HepG2 (cell line): ENCODE results near the gene SOX4. TPM values are rescaled to one million over a fixed set of nuclear protein-coding genes. Genes with fewer than 3 reads are reported as not detected.

ENCODE experiments used
- ARNT ChIP-seq: fragments of 450-650 bp; IDR thresholded peaks from 2 replicates; pipeline ENCODE4 v1.6.1; 2017
- CENPT ChIP-seq: sonication (generic); formaldehyde crosslinking; IDR thresholded peaks from 2 replicates; pipeline ENCODE4 v1.8.0; 2022; ENCODE audit warnings: low read depth, mild to moderate bottlenecking, moderate library complexity, missing genetic modification reagents
- DMAP1 ChIP-seq: IDR thresholded peaks from 2 replicates; pipeline ENCODE4 v1.6.1; 2016
- KDM2A ChIP-seq: sonication (generic); formaldehyde crosslinking; IDR thresholded peaks from 2 replicates; pipeline ENCODE4 v1.4.0; 2020; ENCODE audit warnings: low read depth, missing genetic modification reagents, borderline replicate concordance
- KDM3A ChIP-seq: IDR thresholded peaks from 2 replicates; pipeline ENCODE4 v1.6.1; 2018; ENCODE audit warnings: low read depth, missing compliant biosample characterization
- MYC ChIP-seq: sonication (generic); formaldehyde crosslinking; IDR thresholded peaks from 2 replicates; pipeline ENCODE4 v1.9.0; 2021; ENCODE audit warnings: missing genetic modification reagents, borderline replicate concordance
- NCOA1 ChIP-seq: sonication (generic); formaldehyde crosslinking; IDR thresholded peaks from 2 replicates; pipeline ENCODE4 v1.9.0; 2021; ENCODE audit warnings: missing genetic modification reagents
- PITX1 ChIP-seq: sonication (generic); formaldehyde crosslinking; IDR thresholded peaks from 2 replicates; pipeline ENCODE4 v1.5.1; 2020; ENCODE audit warnings: mild to moderate bottlenecking, missing genetic modification reagents
- POLR2G ChIP-seq: fragments of 200-400 bp; formaldehyde crosslinking; IDR thresholded peaks from 2 replicates; pipeline ENCODE4 v1.6.1; 2018; ENCODE audit warnings: mild to moderate bottlenecking, low read depth, low read length, moderate library complexity
- SNAI1 ChIP-seq: sonication (generic); formaldehyde crosslinking; IDR thresholded peaks from 2 replicates; pipeline ENCODE4 v1.5.0; 2020; ENCODE audit warnings: mild to moderate bottlenecking, missing genetic modification reagents, borderline replicate concordance
- SRSF1 ChIP-seq: fragments of 200-400 bp; formaldehyde crosslinking; optimal IDR thresholded peaks from 2 replicates; pipeline ENCODE3; 2017; ENCODE audit warnings: mild to moderate bottlenecking, low read depth, low read length, moderate library complexity
- TAF1 ChIP-seq: sonication (generic); formaldehyde crosslinking; IDR thresholded peaks from 2 replicates; pipeline ENCODE4 v1.4.0; 2020; ENCODE audit warnings: missing genetic modification reagents
- TBX3 ChIP-seq: fragments of 450-650 bp; IDR thresholded peaks from 2 replicates; pipeline ENCODE4 v1.6.1; 2017; ENCODE audit warnings: antibody characterized with exemption, mild to moderate bottlenecking, inconsistent platforms, borderline replicate concordance
- TOE1 ChIP-seq: sonication (generic); formaldehyde crosslinking; IDR thresholded peaks from 2 replicates; pipeline ENCODE4 v1.4.0; 2020; ENCODE audit warnings: mild to moderate bottlenecking, missing genetic modification reagents
- XBP1 ChIP-seq: sonication (generic); formaldehyde crosslinking; IDR thresholded peaks from 2 replicates; pipeline ENCODE4 v1.5.0; 2020; ENCODE audit warnings: missing genetic modification reagents
- ZNF441 ChIP-seq: sonication (generic); formaldehyde crosslinking; IDR thresholded peaks from 2 replicates; pipeline ENCODE4 v1.7.0; 2021; ENCODE audit warnings: missing genetic modification reagents, borderline replicate concordance
- ZNF496 ChIP-seq: sonication (generic); formaldehyde crosslinking; IDR thresholded peaks from 2 replicates; pipeline ENCODE4 v1.8.1; 2023; ENCODE audit warnings: mild to moderate bottlenecking, moderate library complexity, missing genetic modification reagents; ENCODE audit not compliant: insufficient replicate concordance
- ZNF501 ChIP-seq: sonication (generic); formaldehyde crosslinking; IDR thresholded peaks from 2 replicates; pipeline ENCODE4 v1.5.1; 2020; ENCODE audit warnings: mild to moderate bottlenecking, moderate library complexity, missing genetic modification reagents
- ZNF530 ChIP-seq: sonication (generic); formaldehyde crosslinking; IDR thresholded peaks from 2 replicates; pipeline ENCODE4 v1.5.0; 2020; ENCODE audit warnings: low read depth, mild to moderate bottlenecking, missing genetic modification reagents
- ZNF569 ChIP-seq: sonication (generic); formaldehyde crosslinking; IDR thresholded peaks from 2 replicates; pipeline ENCODE4 v1.5.0; 2020; ENCODE audit warnings: mild to moderate bottlenecking, missing genetic modification reagents, moderate library complexity, borderline replicate concordance
- ZNF775 ChIP-seq: sonication (generic); formaldehyde crosslinking; IDR thresholded peaks from 2 replicates; pipeline ENCODE4 v1.4.0; 2020; ENCODE audit warnings: missing genetic modification reagents, mild to moderate bottlenecking, moderate library complexity, borderline replicate concordance
- polyA plus RNA-seq, 8 experiments: library from polyadenylated mRNA; depleted of rRNA in 3 of 8; stranded (reverse) in 7 of 8; unstranded in 1 of 8; fragments of >200 nt; fragmentation: Illumina TruSeq in 4 of 8; extraction: Trizol in 4 of 8; gene quantifications; 2 replicates each; pipeline versions ENCODE4 v1.2.1 to v1.2.3, GENCODE V29; 2011 to 2016; ENCODE audit warnings: low read depth in 4 of 8, missing spikeins in 1 of 8, mixed read lengths in 1 of 8; ENCODE audit not compliant: insufficient read depth in 1 of 8
- total RNA-seq, 5 experiments: library from RNA; depleted of rRNA; stranded (reverse); fragments of >200 nt; fragmentation: Illumina TruSeq; extraction: Trizol; gene quantifications; 2 replicates each; pipeline ENCODE4 v1.2.3, GENCODE V29; 2016; ENCODE audit warnings: low read depth in 1 of 5
- TF ChIP-seq, protein P1 (sequence below): sonication (generic); formaldehyde crosslinking; IDR thresholded peaks from one replicate; pipeline ENCODE4 v1.5.1; 2020; ENCODE audit warnings: mild to moderate bottlenecking, missing genetic modification reagents; ENCODE audit errors: not compliant biosample characterization
- TF ChIP-seq, protein P2 (sequence below): sonication (generic); formaldehyde crosslinking; IDR thresholded peaks from 2 replicates; pipeline ENCODE4 v1.5.0; 2020; ENCODE audit warnings: missing genetic modification reagents

SOX4 gene
- total and polyA plus RNA-seq, 2 of the 13 experiments (the other 11 are each of a cell fraction or from before 2014, with no cell fraction given): 2.6 to 3.4 TPM

DNA sequence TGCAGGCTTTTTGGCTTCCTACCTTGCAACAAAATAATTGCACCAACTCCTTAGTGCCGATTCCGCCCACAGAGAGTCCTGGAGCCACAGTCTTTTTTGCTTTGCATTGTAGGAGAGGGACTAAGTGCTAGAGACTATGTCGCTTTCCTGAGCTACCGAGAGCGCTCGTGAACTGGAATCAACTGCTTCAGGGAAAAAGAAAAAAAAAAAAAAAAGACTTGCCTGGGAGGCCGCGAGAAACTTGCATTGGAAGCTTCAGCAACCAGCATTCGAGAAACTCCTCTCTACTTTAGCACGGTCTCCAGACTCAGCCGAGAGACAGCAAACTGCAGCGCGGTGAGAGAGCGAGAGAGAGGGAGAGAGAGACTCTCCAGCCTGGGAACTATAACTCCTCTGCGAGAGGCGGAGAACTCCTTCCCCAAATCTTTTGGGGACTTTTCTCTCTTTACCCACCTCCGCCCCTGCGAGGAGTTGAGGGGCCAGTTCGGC, 420 bp downstream of the SOX4 start (continued):
- TF ChIP-seq MYC (CRISPR knock-in tag): 0 out of 2 replicates have a peak, but pooled peaks have one; percentile 25
- TF ChIP-seq CENPT (CRISPR knock-in tag): no peak
- TF ChIP-seq XBP1 (CRISPR knock-in tag): no peak
- TF ChIP-seq PITX1 (CRISPR knock-in tag): no peak
- TF ChIP-seq KDM3A (CRISPR knock-in tag): no peak
- TF ChIP-seq SNAI1: no peak
- no peak for TF ChIP-seq ZNF775 (CRISPR knock-in tag)
- TF ChIP-seq DMAP1 (CRISPR knock-in tag): no peak
- no peak for TF ChIP-seq ZNF441 (CRISPR knock-in tag)
- TF ChIP-seq ARNT: no peak
- no peak for TF ChIP-seq ZNF530 (CRISPR knock-in tag)
- TF ChIP-seq, protein P1, sequence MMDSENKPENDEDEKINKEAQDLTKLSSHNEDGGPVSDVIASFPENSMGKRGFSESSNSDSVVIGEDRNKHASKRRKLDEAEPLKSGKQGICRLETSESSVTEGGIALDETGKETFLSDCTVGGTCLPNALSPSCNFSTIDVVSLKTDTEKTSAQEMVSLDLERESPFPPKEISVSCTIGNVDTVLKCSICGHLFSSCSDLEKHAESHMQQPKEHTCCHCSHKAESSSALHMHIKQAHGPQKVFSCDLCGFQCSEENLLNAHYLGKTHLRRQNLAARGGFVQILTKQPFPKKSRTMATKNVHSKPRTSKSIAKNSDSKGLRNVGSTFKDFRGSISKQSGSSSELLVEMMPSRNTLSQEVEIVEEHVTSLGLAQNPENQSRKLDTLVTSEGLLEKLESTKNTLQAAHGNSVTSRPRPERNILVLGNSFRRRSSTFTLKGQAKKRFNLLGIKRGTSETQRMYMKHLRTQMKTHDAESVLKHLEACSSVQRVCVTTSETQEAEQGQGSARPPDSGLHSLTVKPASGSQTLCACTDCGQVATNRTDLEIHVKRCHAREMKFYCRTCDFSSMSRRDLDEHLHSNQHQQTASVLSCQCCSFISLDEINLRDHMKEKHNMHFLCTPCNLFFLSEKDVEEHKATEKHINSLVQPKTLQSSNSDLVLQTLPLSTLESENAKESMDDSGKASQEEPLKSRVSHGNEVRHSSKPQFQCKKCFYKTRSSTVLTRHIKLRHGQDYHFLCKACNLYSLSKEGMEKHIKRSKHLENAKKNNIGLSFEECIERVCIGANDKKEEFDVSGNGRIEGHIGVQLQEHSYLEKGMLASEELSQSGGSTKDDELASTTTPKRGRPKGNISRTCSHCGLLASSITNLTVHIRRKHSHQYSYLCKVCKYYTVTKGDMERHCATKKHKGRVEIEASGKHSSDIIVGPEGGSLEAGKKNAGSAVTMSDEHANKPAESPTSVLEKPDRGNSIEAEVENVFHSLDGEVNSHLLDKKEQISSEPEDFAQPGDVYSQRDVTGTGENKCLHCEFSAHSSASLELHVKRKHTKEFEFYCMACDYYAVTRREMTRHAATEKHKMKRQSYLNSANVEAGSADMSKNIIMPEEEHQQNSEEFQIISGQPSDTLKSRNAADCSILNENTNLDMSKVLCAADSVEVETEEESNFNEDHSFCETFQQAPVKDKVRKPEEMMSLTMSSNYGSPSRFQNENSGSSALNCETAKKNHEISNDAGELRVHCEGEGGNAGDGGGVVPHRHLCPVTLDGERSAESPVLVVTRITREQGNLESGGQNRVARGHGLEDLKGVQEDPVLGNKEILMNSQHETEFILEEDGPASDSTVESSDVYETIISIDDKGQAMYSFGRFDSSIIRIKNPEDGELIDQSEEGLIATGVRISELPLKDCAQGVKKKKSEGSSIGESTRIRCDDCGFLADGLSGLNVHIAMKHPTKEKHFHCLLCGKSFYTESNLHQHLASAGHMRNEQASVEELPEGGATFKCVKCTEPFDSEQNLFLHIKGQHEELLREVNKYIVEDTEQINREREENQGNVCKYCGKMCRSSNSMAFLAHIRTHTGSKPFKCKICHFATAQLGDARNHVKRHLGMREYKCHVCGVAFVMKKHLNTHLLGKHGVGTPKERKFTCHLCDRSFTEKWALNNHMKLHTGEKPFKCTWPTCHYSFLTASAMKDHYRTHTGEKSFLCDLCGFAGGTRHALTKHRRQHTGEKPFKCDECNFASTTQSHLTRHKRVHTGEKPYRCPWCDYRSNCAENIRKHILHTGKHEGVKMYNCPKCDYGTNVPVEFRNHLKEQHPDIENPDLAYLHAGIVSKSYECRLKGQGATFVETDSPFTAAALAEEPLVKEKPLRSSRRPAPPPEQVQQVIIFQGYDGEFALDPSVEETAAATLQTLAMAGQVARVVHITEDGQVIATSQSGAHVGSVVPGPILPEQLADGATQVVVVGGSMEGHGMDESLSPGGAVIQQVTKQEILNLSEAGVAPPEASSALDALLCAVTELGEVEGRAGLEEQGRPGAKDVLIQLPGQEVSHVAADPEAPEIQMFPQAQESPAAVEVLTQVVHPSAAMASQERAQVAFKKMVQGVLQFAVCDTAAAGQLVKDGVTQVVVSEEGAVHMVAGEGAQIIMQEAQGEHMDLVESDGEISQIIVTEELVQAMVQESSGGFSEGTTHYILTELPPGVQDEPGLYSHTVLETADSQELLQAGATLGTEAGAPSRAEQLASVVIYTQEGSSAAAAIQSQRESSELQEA (CRISPR knock-in tag): no peak
- TF ChIP-seq, protein P2, sequence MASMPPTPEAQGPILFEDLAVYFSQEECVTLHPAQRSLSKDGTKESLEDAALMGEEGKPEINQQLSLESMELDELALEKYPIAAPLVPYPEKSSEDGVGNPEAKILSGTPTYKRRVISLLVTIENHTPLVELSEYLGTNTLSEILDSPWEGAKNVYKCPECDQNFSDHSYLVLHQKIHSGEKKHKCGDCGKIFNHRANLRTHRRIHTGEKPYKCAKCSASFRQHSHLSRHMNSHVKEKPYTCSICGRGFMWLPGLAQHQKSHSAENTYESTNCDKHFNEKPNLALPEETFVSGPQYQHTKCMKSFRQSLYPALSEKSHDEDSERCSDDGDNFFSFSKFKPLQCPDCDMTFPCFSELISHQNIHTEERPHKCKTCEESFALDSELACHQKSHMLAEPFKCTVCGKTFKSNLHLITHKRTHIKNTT (CRISPR knock-in tag): no peak
- TF ChIP-seq KDM2A: no peak
- TF ChIP-seq TOE1: no peak
- TF ChIP-seq TBX3: no peak
- TF ChIP-seq NCOA1 (CRISPR knock-in tag): 0 out of 2 replicates have a peak, but pooled peaks have one; percentile 30
- TF ChIP-seq ZNF496: no peak
- 0 out of 2 replicates have a peak, but pooled peaks have one; percentile 10 for TF ChIP-seq POLR2G
- TF ChIP-seq TAF1: 0 out of 2 replicates have a peak, but pooled peaks have one; percentile 1
- no peak for TF ChIP-seq ZNF501
- no peak for TF ChIP-seq ZNF569
- peak; percentile 6 for TF ChIP-seq SRSF1
